ENCODE measurements around the gene PRKG1. TPM values are rescaled to one million over a fixed set of nuclear protein-coding genes. Genes with fewer than 3 reads are reported as not detected.

Gene PRKG1
- total RNA-seq, 1 donor from 2014 or later = 26.4 TPM

- no peaks in the 10 kb centered on the region for H3K27me3 ChIP-seq
- H3K9ac ChIP-seq = no peak overlapping the region
- H2AFZ ChIP-seq (replicated peaks) = no peak overlapping the region
- no peak overlapping the region for H3K4me3 ChIP-seq
- H3K27ac ChIP-seq = no peak overlapping the region
- peaks cover 3% of the 10 kb centered on the region for H3K4me1 ChIP-seq
- no peaks in the 10 kb centered on the region for H3K9me3 ChIP-seq (ENCODE audit: low read depth)
- Mint-ChIP-seq H3K4me3 (no peak overlapping the region), H3K27me3 (ENCODE audit: insufficient read depth, low read depth) (no peaks in the 10 kb centered on the region), H3K36me3 (no peaks in the 10 kb centered on the region), H3K27ac (no peak overlapping the region), H3K4me1 (peaks cover 25% of the 10 kb centered on the region), H3K9me3 (no peaks in the 10 kb centered on the region)
- H4K20me1 ChIP-seq (ENCODE audit: low read depth) = no peaks in the 10 kb centered on the region
- peaks cover 12% of the 10 kb centered on the region for H3F3A ChIP-seq (ENCODE audit: low read depth)
- DNase-seq (ENCODE audit: low spot score) = no peak
- H3K79me2 ChIP-seq (ENCODE audit: low read depth) = no peaks in the 10 kb centered on the region
- H3K36me3 ChIP-seq = no peaks in the 10 kb centered on the region
- no peak overlapping the region for H3K4me2 ChIP-seq
- TF ChIP-seq EZH2 (IDR thresholded peaks at IDR 0.05) (no peak), EZH2phosphoT487 (IDR thresholded peaks at IDR 0.05) (no peak), CTCF (IDR thresholded peaks at IDR 0.05) (no peak)
These were observed 35.7 kb downstream of the PRKG1 start for GRCh38 chr10:51109801-51110533.

DNA sequence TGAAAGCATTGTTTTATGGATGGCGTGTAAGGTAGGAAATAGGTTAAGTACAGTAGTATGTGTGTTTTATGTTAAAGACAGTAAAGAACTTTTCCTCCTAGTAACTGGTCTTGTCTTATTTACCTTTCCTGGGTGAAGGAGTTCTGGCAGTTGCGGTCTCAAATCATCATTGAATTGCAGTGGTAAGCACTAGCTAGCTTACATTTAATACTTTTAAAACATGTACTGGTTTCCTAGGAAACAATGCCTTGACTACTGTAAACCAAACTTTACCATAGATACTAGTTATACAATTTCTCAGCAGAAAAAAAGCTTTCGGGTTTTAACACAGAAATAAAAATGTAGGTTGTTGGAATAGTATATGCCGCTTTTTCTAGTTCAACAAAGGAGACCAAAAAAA, 37.7 kb downstream of the PRKG1 start:
- DNase-seq (ENCODE audit: low spot score) = no peak
- no peaks in the 10 kb centered on the region for H3K9me3 Mint-ChIP-seq
- Histone ChIP-seq H3F3A (ENCODE audit: low read depth) (peaks cover 12% of the 10 kb centered on the region), H3K36me3 (no peaks in the 10 kb centered on the region), H3K9me3 (ENCODE audit: low read depth) (no peaks in the 10 kb centered on the region), H3K9ac (no peak overlapping the region), H3K4me3 (no peak overlapping the region), H3K79me2 (ENCODE audit: low read depth) (no peaks in the 10 kb centered on the region), H3K4me2 (no peak overlapping the region), H3K27me3 (no peaks in the 10 kb centered on the region), H3K27ac (no peak overlapping the region), H2AFZ (replicated peaks) (no peak overlapping the region), H4K20me1 (ENCODE audit: low read depth) (no peaks in the 10 kb centered on the region), H3K4me1 (peaks cover 3% of the 10 kb centered on the region)
- H3K4me1 Mint-ChIP-seq = peaks cover 28% of the 10 kb centered on the region
- no peak for TF ChIP-seq CTCF (IDR thresholded peaks at IDR 0.05)
- TF ChIP-seq EZH2 (IDR thresholded peaks at IDR 0.05) = no peak
- TF ChIP-seq EZH2phosphoT487 (IDR thresholded peaks at IDR 0.05) = no peak
- H3K36me3 Mint-ChIP-seq = no peaks in the 10 kb centered on the region
- no peaks in the 10 kb centered on the region for H3K27me3 Mint-ChIP-seq (ENCODE audit: insufficient read depth, low read depth)
- H3K27ac Mint-ChIP-seq = no peak overlapping the region
- H3K4me3 Mint-ChIP-seq = no peak overlapping the region

- no peaks in the 10 kb centered on the region for H3K9me3 ChIP-seq (ENCODE audit: low read depth)
These were observed 38.7 kb downstream of the PRKG1 start for GRCh38 chr10:51113007-51113406.

More at GRCh38 chr10:51113007-51113406, 38.7 kb downstream of the PRKG1 start:
- Histone ChIP-seq H3K79me2 (ENCODE audit: low read depth) (no peaks in the 10 kb centered on the region), H3K27ac (no peak overlapping the region), H3K27me3 (no peaks in the 10 kb centered on the region), H3K4me2 (no peak overlapping the region), H3K4me1 (peaks cover 3% of the 10 kb centered on the region), H3K36me3 (no peaks in the 10 kb centered on the region), H3K4me3 (no peak overlapping the region), H3K9ac (no peak overlapping the region), H4K20me1 (ENCODE audit: low read depth) (no peaks in the 10 kb centered on the region), H2AFZ (replicated peaks) (no peak overlapping the region), H3F3A (ENCODE audit: low read depth) (peaks cover 12% of the 10 kb centered on the region)
- H3K4me3 Mint-ChIP-seq = no peak overlapping the region
- no peaks in the 10 kb centered on the region for H3K9me3 Mint-ChIP-seq
- H3K27me3 Mint-ChIP-seq (ENCODE audit: insufficient read depth, low read depth) = no peaks in the 10 kb centered on the region
- DNase-seq (ENCODE audit: low spot score) = no peak
- H3K27ac Mint-ChIP-seq = no peak overlapping the region
- H3K36me3 Mint-ChIP-seq = no peaks in the 10 kb centered on the region
- TF ChIP-seq EZH2phosphoT487 (IDR thresholded peaks at IDR 0.05) (no peak), CTCF (IDR thresholded peaks at IDR 0.05) (no peak), EZH2 (IDR thresholded peaks at IDR 0.05) (no peak)
- peaks cover 28% of the 10 kb centered on the region for H3K4me1 Mint-ChIP-seq
